Stomach (tissue), 4 donors: ENCODE data around the gene POGZ.

ENCODE experiments used
- CTCF ChIP-seq, 7 experiments: fragments of 450-650 bp in 4 of 7; fragments of 200-600 bp in 3 of 7; sonication (generic) in 3 of 7; IDR thresholded peaks; one replicate each; pipeline ENCODE4 v1.5.1; 2016 to 2019; ENCODE audit warnings: antibody characterized with exemption in 7 of 7, control low read depth in 2 of 7, mild to moderate bottlenecking in 1 of 7
- EP300 ChIP-seq: sonication (generic); formaldehyde crosslinking; IDR thresholded peaks from one replicate; pipeline ENCODE4 v1.6.1; 2017; ENCODE audit warnings: antibody characterized with exemption
- POLR2A ChIP-seq, 4 donors: fragments of 450-650 bp; IDR thresholded peaks; one replicate each; pipeline ENCODE4 v1.6.1; 2016; ENCODE audit warnings: antibody characterized with exemption in 4 of 4, control low read depth in 2 of 4, mild to moderate bottlenecking in 1 of 4, moderate library complexity in 1 of 4
- POLR2AphosphoS5 ChIP-seq, 3 donors: sonication (generic); formaldehyde crosslinking; IDR thresholded peaks; one replicate each; pipeline ENCODE4 v1.6.1; 2016; ENCODE audit warnings: antibody characterized with exemption in 3 of 3

DNA sequence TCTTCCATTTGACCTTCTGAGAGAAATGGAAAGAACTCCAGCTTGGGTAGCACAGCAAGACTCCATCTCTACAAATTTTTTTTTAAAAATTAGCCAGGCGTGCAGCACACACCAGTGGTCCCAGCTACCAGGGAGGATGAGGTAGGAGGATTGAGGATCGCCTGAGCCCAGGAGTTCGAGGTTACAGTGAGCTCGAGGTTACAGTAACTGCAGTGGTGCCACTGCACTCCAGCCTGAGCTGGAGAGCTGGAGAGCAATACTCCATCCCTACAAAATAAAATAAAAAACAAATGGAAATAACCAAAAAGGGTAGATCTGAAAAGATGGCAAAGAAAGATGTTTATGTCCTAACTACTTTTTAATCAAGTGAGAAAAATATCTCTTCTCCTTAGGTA, 14.5 kb downstream of the POGZ start:
- TF ChIP-seq CTCF (IDR thresholded peaks at IDR 0.05): no peak
- TF ChIP-seq POLR2AphosphoS5 (IDR thresholded peaks at IDR 0.05): no peak
- no peak for TF ChIP-seq POLR2A (IDR thresholded peaks at IDR 0.05)
- no peak for TF ChIP-seq EP300
